GM18505 (cell line): ENCODE results near the gene COLEC12.
"Not testable (repeated sequence)": the region's sequence is repeated elsewhere in the genome, so short reads cannot be mapped to it uniquely, and the experiment has no call there.

Source experiments
- ATAC-seq: cut with Tn5 transposase; IDR thresholded peaks from one replicate; pipeline ENCODE4 v1.9.1; 2021; ENCODE audit not compliant: unreplicated experiment
- POLR2A ChIP-seq: IDR thresholded peaks from 4 replicates; pipeline ENCODE4 v1.6.1; 2011; ENCODE audit warnings: borderline replicate concordance; ENCODE audit not compliant: insufficient read depth, insufficient read length; ENCODE audit errors: extremely low read depth

Gene COLEC12

GRCh38 chr18:318791-319291 is 181.7 kb downstream of the COLEC12 start:
- ATAC-seq: no peak
- no peak for TF ChIP-seq POLR2A

GRCh38 chr18:317618-318017 is 182.9 kb downstream of the COLEC12 start:
- TF ChIP-seq POLR2A: no peak
- ATAC-seq: no peak

- TF ChIP-seq POLR2A: no peak
These were observed 184.1 kb downstream of the COLEC12 start for GRCh38 chr18:316393-316792.

GRCh38 chr18:313931-314330 is 186.6 kb downstream of the COLEC12 start:
- no peak for TF ChIP-seq POLR2A
- ATAC-seq: no peak

More at GRCh38 chr18:316393-316792, 184.1 kb downstream of the COLEC12 start:
- no peak for ATAC-seq

GRCh38 chr18:312415-312814 is 188.1 kb downstream of the COLEC12 start:
- no peak for TF ChIP-seq POLR2A
- ATAC-seq: no peak

- no peak for TF ChIP-seq POLR2A
- no peak for ATAC-seq
These were observed 190.5 kb downstream of the COLEC12 start for GRCh38 chr18:310042-310441.

GRCh38 chr18:308086-308485 is 192.4 kb downstream of the COLEC12 start:
- ATAC-seq: not testable (repeated sequence)

GRCh38 chr18:306608-307255 is 193.8 kb downstream of the COLEC12 start:
- ATAC-seq: no peak
- no peak for TF ChIP-seq POLR2A

GRCh38 chr18:305003-305501 is 195.4 kb downstream of the COLEC12 start:
- TF ChIP-seq POLR2A: no peak
- ATAC-seq: no peak

GRCh38 chr18:303607-304006 is 196.9 kb downstream of the COLEC12 start:
- no peak for ATAC-seq
- TF ChIP-seq POLR2A: no peak

GRCh38 chr18:303011-303410 is 197.5 kb downstream of the COLEC12 start:
- no peak for TF ChIP-seq POLR2A
- ATAC-seq: no peak

GRCh38 chr18:302097-302496 is 198.4 kb downstream of the COLEC12 start:
- no peak for ATAC-seq

GRCh38 chr18:297936-298335 is 202.6 kb downstream of the COLEC12 start:
- TF ChIP-seq POLR2A: no peak
- no peak for ATAC-seq

More at GRCh38 chr18:302097-302496, 198.4 kb downstream of the COLEC12 start:
- no peak for TF ChIP-seq POLR2A

- no peak for TF ChIP-seq POLR2A
- no peak for ATAC-seq
These were observed 204.6 kb downstream of the COLEC12 start for GRCh38 chr18:295756-296490.

GRCh38 chr18:294566-294965 is 205.9 kb downstream of the COLEC12 start:
- TF ChIP-seq POLR2A: no peak
- ATAC-seq: no peak

GRCh38 chr18:293536-293935 is 207.0 kb downstream of the COLEC12 start:
- TF ChIP-seq POLR2A: no peak
- no peak for ATAC-seq
